Measurements from ENCODE around the gene WDR33. TPM values are rescaled to one million over a fixed set of nuclear protein-coding genes. Genes with fewer than 3 reads are reported as not detected.

The WDR33 gene
- total and polyA plus RNA-seq, 9 of the 15 experiments (the other 6 are each of a cell fraction or from before 2014, with no cell fraction given) = 24.2 to 57.4 (median 38.4) TPM

DNA sequence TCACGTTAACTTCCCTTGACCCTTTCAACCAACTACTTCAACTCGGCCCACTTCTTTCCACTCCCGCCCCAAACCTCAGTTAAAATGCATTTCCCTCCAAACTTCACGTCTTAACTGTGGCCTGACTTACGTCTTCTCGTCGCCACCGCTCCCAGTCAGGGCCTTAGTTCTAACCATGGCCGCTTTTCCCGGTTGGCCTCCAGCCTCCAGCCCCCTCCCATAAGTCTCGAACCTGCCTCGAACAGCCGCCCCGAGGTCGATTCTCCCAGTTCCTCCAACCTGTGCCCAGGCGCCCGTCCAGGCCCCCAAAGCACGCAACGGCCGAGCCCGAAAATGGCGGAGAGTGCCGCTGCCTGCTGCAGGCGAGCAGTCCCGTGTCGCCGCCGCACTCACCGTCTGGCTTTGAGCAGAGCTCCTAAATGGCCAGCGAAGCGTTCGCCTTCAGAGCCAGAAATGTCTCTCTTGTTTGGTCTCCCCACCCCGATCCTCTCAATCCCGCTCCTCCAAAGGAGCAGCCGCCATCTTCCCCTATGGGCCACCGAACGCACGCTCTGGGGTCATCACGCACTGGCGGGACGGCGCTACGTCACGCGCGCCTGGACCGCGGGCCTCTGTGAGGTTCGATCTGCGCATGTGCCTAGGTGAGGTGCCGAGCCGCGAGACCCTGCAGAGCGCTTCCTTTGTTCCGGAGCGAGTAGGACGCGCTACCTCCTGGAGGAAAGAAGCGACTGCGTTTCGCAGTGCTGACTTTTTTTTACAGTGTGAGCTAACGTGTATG, at the start of gene WDR33 (continued):
- TF ChIP-seq, protein P1, sequence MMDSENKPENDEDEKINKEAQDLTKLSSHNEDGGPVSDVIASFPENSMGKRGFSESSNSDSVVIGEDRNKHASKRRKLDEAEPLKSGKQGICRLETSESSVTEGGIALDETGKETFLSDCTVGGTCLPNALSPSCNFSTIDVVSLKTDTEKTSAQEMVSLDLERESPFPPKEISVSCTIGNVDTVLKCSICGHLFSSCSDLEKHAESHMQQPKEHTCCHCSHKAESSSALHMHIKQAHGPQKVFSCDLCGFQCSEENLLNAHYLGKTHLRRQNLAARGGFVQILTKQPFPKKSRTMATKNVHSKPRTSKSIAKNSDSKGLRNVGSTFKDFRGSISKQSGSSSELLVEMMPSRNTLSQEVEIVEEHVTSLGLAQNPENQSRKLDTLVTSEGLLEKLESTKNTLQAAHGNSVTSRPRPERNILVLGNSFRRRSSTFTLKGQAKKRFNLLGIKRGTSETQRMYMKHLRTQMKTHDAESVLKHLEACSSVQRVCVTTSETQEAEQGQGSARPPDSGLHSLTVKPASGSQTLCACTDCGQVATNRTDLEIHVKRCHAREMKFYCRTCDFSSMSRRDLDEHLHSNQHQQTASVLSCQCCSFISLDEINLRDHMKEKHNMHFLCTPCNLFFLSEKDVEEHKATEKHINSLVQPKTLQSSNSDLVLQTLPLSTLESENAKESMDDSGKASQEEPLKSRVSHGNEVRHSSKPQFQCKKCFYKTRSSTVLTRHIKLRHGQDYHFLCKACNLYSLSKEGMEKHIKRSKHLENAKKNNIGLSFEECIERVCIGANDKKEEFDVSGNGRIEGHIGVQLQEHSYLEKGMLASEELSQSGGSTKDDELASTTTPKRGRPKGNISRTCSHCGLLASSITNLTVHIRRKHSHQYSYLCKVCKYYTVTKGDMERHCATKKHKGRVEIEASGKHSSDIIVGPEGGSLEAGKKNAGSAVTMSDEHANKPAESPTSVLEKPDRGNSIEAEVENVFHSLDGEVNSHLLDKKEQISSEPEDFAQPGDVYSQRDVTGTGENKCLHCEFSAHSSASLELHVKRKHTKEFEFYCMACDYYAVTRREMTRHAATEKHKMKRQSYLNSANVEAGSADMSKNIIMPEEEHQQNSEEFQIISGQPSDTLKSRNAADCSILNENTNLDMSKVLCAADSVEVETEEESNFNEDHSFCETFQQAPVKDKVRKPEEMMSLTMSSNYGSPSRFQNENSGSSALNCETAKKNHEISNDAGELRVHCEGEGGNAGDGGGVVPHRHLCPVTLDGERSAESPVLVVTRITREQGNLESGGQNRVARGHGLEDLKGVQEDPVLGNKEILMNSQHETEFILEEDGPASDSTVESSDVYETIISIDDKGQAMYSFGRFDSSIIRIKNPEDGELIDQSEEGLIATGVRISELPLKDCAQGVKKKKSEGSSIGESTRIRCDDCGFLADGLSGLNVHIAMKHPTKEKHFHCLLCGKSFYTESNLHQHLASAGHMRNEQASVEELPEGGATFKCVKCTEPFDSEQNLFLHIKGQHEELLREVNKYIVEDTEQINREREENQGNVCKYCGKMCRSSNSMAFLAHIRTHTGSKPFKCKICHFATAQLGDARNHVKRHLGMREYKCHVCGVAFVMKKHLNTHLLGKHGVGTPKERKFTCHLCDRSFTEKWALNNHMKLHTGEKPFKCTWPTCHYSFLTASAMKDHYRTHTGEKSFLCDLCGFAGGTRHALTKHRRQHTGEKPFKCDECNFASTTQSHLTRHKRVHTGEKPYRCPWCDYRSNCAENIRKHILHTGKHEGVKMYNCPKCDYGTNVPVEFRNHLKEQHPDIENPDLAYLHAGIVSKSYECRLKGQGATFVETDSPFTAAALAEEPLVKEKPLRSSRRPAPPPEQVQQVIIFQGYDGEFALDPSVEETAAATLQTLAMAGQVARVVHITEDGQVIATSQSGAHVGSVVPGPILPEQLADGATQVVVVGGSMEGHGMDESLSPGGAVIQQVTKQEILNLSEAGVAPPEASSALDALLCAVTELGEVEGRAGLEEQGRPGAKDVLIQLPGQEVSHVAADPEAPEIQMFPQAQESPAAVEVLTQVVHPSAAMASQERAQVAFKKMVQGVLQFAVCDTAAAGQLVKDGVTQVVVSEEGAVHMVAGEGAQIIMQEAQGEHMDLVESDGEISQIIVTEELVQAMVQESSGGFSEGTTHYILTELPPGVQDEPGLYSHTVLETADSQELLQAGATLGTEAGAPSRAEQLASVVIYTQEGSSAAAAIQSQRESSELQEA (IDR thresholded peaks at IDR 0.05; ENCODE audit: low read depth) = no peak
- TF ChIP-seq, protein P2, sequence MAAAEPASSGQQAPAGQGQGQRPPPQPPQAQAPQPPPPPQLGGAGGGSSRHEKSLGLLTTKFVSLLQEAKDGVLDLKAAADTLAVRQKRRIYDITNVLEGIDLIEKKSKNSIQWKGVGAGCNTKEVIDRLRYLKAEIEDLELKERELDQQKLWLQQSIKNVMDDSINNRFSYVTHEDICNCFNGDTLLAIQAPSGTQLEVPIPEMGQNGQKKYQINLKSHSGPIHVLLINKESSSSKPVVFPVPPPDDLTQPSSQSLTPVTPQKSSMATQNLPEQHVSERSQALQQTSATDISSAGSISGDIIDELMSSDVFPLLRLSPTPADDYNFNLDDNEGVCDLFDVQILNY (CRISPR knock-in tag; IDR thresholded peaks at IDR 0.05) = no peak
- TF ChIP-seq, protein P3, sequence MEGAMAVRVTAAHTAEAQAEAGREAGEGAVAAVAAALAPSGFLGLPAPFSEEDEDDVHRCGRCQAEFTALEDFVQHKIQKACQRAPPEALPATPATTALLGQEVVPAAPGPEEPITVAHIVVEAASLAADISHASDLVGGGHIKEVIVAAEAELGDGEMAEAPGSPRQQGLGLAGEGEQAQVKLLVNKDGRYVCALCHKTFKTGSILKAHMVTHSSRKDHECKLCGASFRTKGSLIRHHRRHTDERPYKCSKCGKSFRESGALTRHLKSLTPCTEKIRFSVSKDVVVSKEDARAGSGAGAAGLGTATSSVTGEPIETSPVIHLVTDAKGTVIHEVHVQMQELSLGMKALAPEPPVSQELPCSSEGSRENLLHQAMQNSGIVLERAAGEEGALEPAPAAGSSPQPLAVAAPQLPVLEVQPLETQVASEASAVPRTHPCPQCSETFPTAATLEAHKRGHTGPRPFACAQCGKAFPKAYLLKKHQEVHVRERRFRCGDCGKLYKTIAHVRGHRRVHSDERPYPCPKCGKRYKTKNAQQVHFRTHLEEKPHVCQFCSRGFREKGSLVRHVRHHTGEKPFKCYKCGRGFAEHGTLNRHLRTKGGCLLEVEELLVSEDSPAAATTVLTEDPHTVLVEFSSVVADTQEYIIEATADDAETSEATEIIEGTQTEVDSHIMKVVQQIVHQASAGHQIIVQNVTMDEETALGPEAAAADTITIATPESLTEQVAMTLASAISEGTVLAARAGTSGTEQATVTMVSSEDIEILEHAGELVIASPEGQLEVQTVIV (CRISPR knock-in tag; IDR thresholded peaks at IDR 0.05; ENCODE audit: borderline replicate concordance) = peak; percentile 88
- TF ChIP-seq RBBP5 (IDR thresholded peaks at IDR 0.05; ENCODE audit: borderline replicate concordance, insufficient read depth, low read length, poor library complexity, severe bottlenecking) (peak; percentile 92), SOX6 (IDR thresholded peaks at IDR 0.05) (0 out of 2 replicates have a peak, but pooled peaks have one; percentile 43), KDM4B (IDR thresholded peaks at IDR 0.05; ENCODE audit: borderline replicate concordance in 2 of 2, low read depth in 1 of 2) (0 out of 4 replicates have a peak, but pooled peaks of 1 of the 2 experiments have one; percentile 40), CXXC5 (CRISPR knock-in tag; IDR thresholded peaks at IDR 0.05) (peak; percentile 95), ATF7 (IDR thresholded peaks at IDR 0.05) (peak; percentile 89)
- TF ChIP-seq, protein P4, sequence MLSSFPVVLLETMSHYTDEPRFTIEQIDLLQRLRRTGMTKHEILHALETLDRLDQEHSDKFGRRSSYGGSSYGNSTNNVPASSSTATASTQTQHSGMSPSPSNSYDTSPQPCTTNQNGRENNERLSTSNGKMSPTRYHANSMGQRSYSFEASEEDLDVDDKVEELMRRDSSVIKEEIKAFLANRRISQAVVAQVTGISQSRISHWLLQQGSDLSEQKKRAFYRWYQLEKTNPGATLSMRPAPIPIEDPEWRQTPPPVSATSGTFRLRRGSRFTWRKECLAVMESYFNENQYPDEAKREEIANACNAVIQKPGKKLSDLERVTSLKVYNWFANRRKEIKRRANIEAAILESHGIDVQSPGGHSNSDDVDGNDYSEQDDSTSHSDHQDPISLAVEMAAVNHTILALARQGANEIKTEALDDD (IDR thresholded peaks at IDR 0.05) = peak; percentile 71; the same call in 1 of the 2 replicates
- TF ChIP-seq, protein P5, sequence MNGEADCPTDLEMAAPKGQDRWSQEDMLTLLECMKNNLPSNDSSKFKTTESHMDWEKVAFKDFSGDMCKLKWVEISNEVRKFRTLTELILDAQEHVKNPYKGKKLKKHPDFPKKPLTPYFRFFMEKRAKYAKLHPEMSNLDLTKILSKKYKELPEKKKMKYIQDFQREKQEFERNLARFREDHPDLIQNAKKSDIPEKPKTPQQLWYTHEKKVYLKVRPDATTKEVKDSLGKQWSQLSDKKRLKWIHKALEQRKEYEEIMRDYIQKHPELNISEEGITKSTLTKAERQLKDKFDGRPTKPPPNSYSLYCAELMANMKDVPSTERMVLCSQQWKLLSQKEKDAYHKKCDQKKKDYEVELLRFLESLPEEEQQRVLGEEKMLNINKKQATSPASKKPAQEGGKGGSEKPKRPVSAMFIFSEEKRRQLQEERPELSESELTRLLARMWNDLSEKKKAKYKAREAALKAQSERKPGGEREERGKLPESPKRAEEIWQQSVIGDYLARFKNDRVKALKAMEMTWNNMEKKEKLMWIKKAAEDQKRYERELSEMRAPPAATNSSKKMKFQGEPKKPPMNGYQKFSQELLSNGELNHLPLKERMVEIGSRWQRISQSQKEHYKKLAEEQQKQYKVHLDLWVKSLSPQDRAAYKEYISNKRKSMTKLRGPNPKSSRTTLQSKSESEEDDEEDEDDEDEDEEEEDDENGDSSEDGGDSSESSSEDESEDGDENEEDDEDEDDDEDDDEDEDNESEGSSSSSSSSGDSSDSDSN (IDR thresholded peaks at IDR 0.05; ENCODE audit: borderline replicate concordance in 1 of 2, low read depth in 2 of 2, low read length in 2 of 2) = peak in 1 of 2 experiments; percentile 51; a peak in 1 of 4 replicates
